HepG2 (cell line): ENCODE data around the gene TACC3. TPM values are rescaled to one million over a fixed set of nuclear protein-coding genes. Genes with fewer than 3 reads are reported as not detected.
A peak's percentile ranks its signal among the peaks of the same experiment; 100 is the strongest.

ENCODE experiments used
- GPBP1L1 ChIP-seq: sonication (generic); formaldehyde crosslinking; IDR thresholded peaks from 2 replicates; pipeline ENCODE4 v1.5.0; 2020; ENCODE audit warnings: mild to moderate bottlenecking, missing genetic modification reagents
- HOXA3 ChIP-seq: sonication (generic); formaldehyde crosslinking; IDR thresholded peaks from 2 replicates; pipeline ENCODE4 v1.5.0; 2020; ENCODE audit warnings: missing genetic modification reagents
- IKZF4 ChIP-seq: sonication (generic); formaldehyde crosslinking; IDR thresholded peaks from 2 replicates; pipeline ENCODE4 v1.5.1; 2020; ENCODE audit warnings: borderline replicate concordance, mild to moderate bottlenecking, low read depth, missing genetic modification reagents; ENCODE audit errors: not compliant biosample characterization
- NFE2L1 ChIP-seq: sonication (generic); formaldehyde crosslinking; IDR thresholded peaks from 2 replicates; pipeline ENCODE4 v1.4.0; 2020; ENCODE audit warnings: missing genetic modification reagents, mild to moderate bottlenecking, borderline replicate concordance
- PBX2 ChIP-seq: IDR thresholded peaks from 2 replicates; pipeline ENCODE4 v1.6.1; 2016; ENCODE audit warnings: control low read depth
- RAD21 ChIP-seq: fragments of 450-650 bp; formaldehyde crosslinking; IDR thresholded peaks from 2 replicates; pipeline ENCODE4 v1.5.0; 2020; ENCODE audit warnings: mild to moderate bottlenecking
- SKIL ChIP-seq: sonication (generic); formaldehyde crosslinking; IDR thresholded peaks from 2 replicates; pipeline ENCODE4 v1.8.0; 2022; ENCODE audit warnings: missing genetic modification reagents, mild to moderate bottlenecking, moderate library complexity, borderline replicate concordance
- SMAD3 ChIP-seq: sonication (generic); formaldehyde crosslinking; IDR thresholded peaks from 2 replicates; pipeline ENCODE4 v1.4.0; 2020; ENCODE audit warnings: missing genetic modification reagents
- SNAPC2 ChIP-seq: sonication (generic); formaldehyde crosslinking; IDR thresholded peaks from 2 replicates; pipeline ENCODE4 v1.8.1; 2022; ENCODE audit warnings: mild to moderate bottlenecking, missing genetic modification reagents
- SP4 ChIP-seq: sonication (generic); formaldehyde crosslinking; IDR thresholded peaks from 2 replicates; pipeline ENCODE4 v1.8.1; 2023; ENCODE audit warnings: mild to moderate bottlenecking, missing genetic modification reagents
- TBX3 ChIP-seq: fragments of 450-650 bp; IDR thresholded peaks from 2 replicates; pipeline ENCODE4 v1.6.1; 2017; ENCODE audit warnings: antibody characterized with exemption, mild to moderate bottlenecking, inconsistent platforms, borderline replicate concordance
- ZNF263 ChIP-seq: sonication (generic); formaldehyde crosslinking; IDR thresholded peaks from 2 replicates; pipeline ENCODE4 v1.4.0; 2020; ENCODE audit warnings: missing genetic modification reagents
- ZSCAN20 ChIP-seq: sonication (generic); formaldehyde crosslinking; IDR thresholded peaks from 2 replicates; pipeline ENCODE4 v1.4.0; 2020; ENCODE audit warnings: missing genetic modification reagents, mild to moderate bottlenecking, borderline replicate concordance
- ZSCAN9 ChIP-seq: IDR thresholded peaks from 2 replicates; pipeline ENCODE4 v1.6.1; 2016; ENCODE audit warnings: borderline replicate concordance
- polyA plus RNA-seq, 8 experiments: library from polyadenylated mRNA; depleted of rRNA in 3 of 8; stranded (reverse) in 7 of 8; unstranded in 1 of 8; fragments of >200 nt; fragmentation: Illumina TruSeq in 4 of 8; extraction: Trizol in 4 of 8; gene quantifications; 2 replicates each; pipeline versions ENCODE4 v1.2.1 to v1.2.3, GENCODE V29; 2011 to 2016; ENCODE audit warnings: low read depth in 4 of 8, missing spikeins in 1 of 8, mixed read lengths in 1 of 8; ENCODE audit not compliant: insufficient read depth in 1 of 8
- total RNA-seq, 5 experiments: library from RNA; depleted of rRNA; stranded (reverse); fragments of >200 nt; fragmentation: Illumina TruSeq; extraction: Trizol; gene quantifications; 2 replicates each; pipeline ENCODE4 v1.2.3, GENCODE V29; 2016; ENCODE audit warnings: low read depth in 1 of 5
- TF ChIP-seq, protein P1 (sequence below): sonication (generic); formaldehyde crosslinking; IDR thresholded peaks from 2 replicates; pipeline ENCODE4 v1.5.0; 2020; ENCODE audit warnings: mild to moderate bottlenecking, missing genetic modification reagents
- TF ChIP-seq, protein P2 (sequence below): sonication (generic); formaldehyde crosslinking; IDR thresholded peaks from 2 replicates; pipeline ENCODE4 v1.5.0; 2020; ENCODE audit warnings: mild to moderate bottlenecking, missing genetic modification reagents
- TF ChIP-seq, protein P3 (sequence below): sonication (generic); formaldehyde crosslinking; IDR thresholded peaks from 2 replicates; pipeline ENCODE4 v1.4.0; 2020; ENCODE audit warnings: missing genetic modification reagents

TACC3 gene
- total and polyA plus RNA-seq, 2 of the 13 experiments (the other 11 are each of a cell fraction or from before 2014, with no cell fraction given) = 20.3 to 21.2 TPM

GRCh38 chr4:1712216-1713002 lies 8.9 kb upstream of the TACC3 start, which contains the start of gene SLBP (continued):
- TF ChIP-seq TBX3 = peak; percentile 59; the same call in 1 of the 2 replicates
- TF ChIP-seq GPBP1L1 (CRISPR knock-in tag) = no peak
- TF ChIP-seq SKIL = peak; percentile 65
- TF ChIP-seq SNAPC2 (CRISPR knock-in tag) = peak; percentile 95
- TF ChIP-seq, protein P1, sequence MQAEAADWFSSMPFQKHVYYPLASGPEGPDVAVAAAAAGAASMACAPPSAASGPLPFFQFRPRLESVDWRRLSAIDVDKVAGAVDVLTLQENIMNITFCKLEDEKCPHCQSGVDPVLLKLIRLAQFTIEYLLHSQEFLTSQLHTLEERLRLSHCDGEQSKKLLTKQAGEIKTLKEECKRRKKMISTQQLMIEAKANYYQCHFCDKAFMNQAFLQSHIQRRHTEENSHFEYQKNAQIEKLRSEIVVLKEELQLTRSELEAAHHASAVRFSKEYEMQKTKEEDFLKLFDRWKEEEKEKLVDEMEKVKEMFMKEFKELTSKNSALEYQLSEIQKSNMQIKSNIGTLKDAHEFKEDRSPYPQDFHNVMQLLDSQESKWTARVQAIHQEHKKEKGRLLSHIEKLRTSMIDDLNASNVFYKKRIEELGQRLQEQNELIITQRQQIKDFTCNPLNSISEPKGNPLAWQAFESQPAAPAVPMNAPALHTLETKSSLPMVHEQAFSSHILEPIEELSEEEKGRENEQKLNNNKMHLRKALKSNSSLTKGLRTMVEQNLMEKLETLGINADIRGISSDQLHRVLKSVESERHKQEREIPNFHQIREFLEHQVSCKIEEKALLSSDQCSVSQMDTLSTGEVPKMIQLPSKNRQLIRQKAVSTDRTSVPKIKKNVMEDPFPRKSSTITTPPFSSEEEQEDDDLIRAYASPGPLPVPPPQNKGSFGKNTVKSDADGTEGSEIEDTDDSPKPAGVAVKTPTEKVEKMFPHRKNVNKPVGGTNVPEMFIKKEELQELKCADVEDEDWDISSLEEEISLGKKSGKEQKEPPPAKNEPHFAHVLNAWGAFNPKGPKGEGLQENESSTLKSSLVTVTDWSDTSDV = peak; percentile 83; the same call in 1 of the 2 replicates
- TF ChIP-seq, protein P2, sequence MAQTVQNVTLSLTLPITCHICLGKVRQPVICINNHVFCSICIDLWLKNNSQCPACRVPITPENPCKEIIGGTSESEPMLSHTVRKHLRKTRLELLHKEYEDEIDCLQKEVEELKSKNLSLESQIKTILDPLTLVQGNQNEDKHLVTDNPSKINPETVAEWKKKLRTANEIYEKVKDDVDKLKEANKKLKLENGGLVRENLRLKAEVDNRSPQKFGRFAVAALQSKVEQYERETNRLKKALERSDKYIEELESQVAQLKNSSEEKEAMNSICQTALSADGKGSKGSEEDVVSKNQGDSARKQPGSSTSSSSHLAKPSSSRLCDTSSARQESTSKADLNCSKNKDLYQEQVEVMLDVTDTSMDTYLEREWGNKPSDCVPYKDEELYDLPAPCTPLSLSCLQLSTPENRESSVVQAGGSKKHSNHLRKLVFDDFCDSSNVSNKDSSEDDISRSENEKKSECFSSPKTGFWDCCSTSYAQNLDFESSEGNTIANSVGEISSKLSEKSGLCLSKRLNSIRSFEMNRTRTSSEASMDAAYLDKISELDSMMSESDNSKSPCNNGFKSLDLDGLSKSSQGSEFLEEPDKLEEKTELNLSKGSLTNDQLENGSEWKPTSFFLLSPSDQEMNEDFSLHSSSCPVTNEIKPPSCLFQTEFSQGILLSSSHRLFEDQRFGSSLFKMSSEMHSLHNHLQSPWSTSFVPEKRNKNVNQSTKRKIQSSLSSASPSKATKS (CRISPR knock-in tag) = 0 out of 2 replicates have a peak, but pooled peaks have one; percentile 85
- TF ChIP-seq ZNF263 (CRISPR knock-in tag) = peak; percentile 79
- TF ChIP-seq, protein P3, sequence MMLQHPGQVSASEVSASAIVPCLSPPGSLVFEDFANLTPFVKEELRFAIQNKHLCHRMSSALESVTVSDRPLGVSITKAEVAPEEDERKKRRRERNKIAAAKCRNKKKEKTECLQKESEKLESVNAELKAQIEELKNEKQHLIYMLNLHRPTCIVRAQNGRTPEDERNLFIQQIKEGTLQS (CRISPR knock-in tag) = 0 out of 2 replicates have a peak, but pooled peaks have one; percentile 81
- peak; percentile 98 for TF ChIP-seq ZSCAN20 (CRISPR knock-in tag)
- TF ChIP-seq PBX2 (CRISPR knock-in tag) = no peak
- TF ChIP-seq HOXA3 (CRISPR knock-in tag) = peak; percentile 91
- TF ChIP-seq ZSCAN9 = peak; percentile 94
- TF ChIP-seq RAD21 = peak; percentile 23; the same call in 1 of the 2 replicates
- TF ChIP-seq NFE2L1 (CRISPR knock-in tag) = peak; percentile 52; the same call in 1 of the 2 replicates
- peak; percentile 96 for TF ChIP-seq IKZF4 (CRISPR knock-in tag)
- TF ChIP-seq SMAD3 = peak; percentile 74; the same call in 1 of the 2 replicates
- peak; percentile 93 for TF ChIP-seq SP4 (CRISPR knock-in tag)
